CD14-positive monocyte (primary cell): ENCODE results near the gene MAPK8IP2. TPM values are rescaled to one million over a fixed set of nuclear protein-coding genes. Genes with fewer than 3 reads are reported as not detected.

Source experiments
- DNase-seq, 3 donors: peaks; one replicate each; pipeline ENCODE4 v3.0.0-alpha.2; 2011 to 2022
- H2AFZ ChIP-seq: 2 replicates; pipeline ENCODE4 v1.6.0; 2012; ENCODE audit warnings: mild to moderate bottlenecking, low read depth, low read length, inconsistent platforms; ENCODE audit not compliant: insufficient read depth, poor library complexity, severe bottlenecking
- H3K27ac ChIP-seq, 2 donors: 1 replicate in 1 of 2; 2 replicates in 1 of 2; pipeline ENCODE4 v1.5.1; 2012 to 2013; ENCODE audit warnings: low read length in 2 of 2, control low read depth in 1 of 2, inconsistent platforms in 1 of 2, low read depth in 1 of 2, mild to moderate bottlenecking in 1 of 2
- H3K27me3 ChIP-seq, 2 donors: one replicate each; pipeline versions ENCODE4 v1.6.0 to v1.6.1; 2011 to 2013; ENCODE audit warnings: low read length in 2 of 2; ENCODE audit not compliant: control insufficient read depth in 2 of 2, insufficient read depth in 2 of 2
- H3K36me3 ChIP-seq, 2 donors: replicated peaks in 1 of 2; 1 replicate in 1 of 2; 2 replicates in 1 of 2; pipeline versions ENCODE4 v1.5.1 to v1.6.1; 2012 to 2013; ENCODE audit warnings: low read length in 2 of 2, control low read depth in 1 of 2, inconsistent platforms in 1 of 2, mild to moderate bottlenecking in 1 of 2; ENCODE audit not compliant: insufficient read depth in 2 of 2, control insufficient read depth in 1 of 2
- H3K4me1 ChIP-seq, 2 donors: 1 replicate in 1 of 2; 2 replicates in 1 of 2; pipeline versions ENCODE4 v1.5.1 to v1.6.1; 2012 to 2013; ENCODE audit warnings: low read length in 2 of 2, control low read depth in 1 of 2, inconsistent platforms in 1 of 2, mild to moderate bottlenecking in 1 of 2, moderate library complexity in 1 of 2; ENCODE audit not compliant: insufficient read depth in 2 of 2, control insufficient read depth in 1 of 2
- H3K4me2 ChIP-seq: replicated peaks from 2 replicates; pipeline ENCODE3; 2012; ENCODE audit warnings: low read length, moderate library complexity, mild to moderate bottlenecking; ENCODE audit not compliant: poor library complexity, severe bottlenecking; ENCODE audit errors: extremely low read depth
- H3K4me3 ChIP-seq, 3 experiments: fragments of 200-600 bp in 1 of 3; sonication (generic) in 1 of 3; replicated peaks in 1 of 3; 1 replicate in 2 of 3; 2 replicates in 1 of 3; pipeline ENCODE4 v1.5.1; 2011 to 2013; ENCODE audit warnings: low read length in 3 of 3, mild to moderate bottlenecking in 3 of 3, control low read depth in 2 of 3, low read depth in 2 of 3, inconsistent platforms in 1 of 3, moderate library complexity in 1 of 3
- H3K79me2 ChIP-seq: 2 replicates; pipeline ENCODE4 v1.6.0; 2012; ENCODE audit warnings: mild to moderate bottlenecking, control low read depth, inconsistent platforms, low read length, moderate library complexity; ENCODE audit not compliant: insufficient read depth
- H3K9ac ChIP-seq: 2 replicates; pipeline ENCODE4 v1.6.0; 2017; ENCODE audit warnings: low read length, mild to moderate bottlenecking; ENCODE audit not compliant: insufficient read depth, poor library complexity, severe bottlenecking
- H3K9me3 ChIP-seq, 2 donors: replicated peaks in 1 of 2; 1 replicate in 1 of 2; 2 replicates in 1 of 2; pipeline versions ENCODE4 v1.5.1 to v1.6.1; 2012 to 2013; ENCODE audit warnings: low read length in 2 of 2, control low read depth in 1 of 2; ENCODE audit not compliant: control insufficient read depth in 1 of 2, insufficient read depth in 1 of 2
- H4K20me1 ChIP-seq: 2 replicates; pipeline ENCODE4 v1.6.0; 2012; ENCODE audit warnings: mild to moderate bottlenecking, low read length, control low read depth, moderate library complexity; ENCODE audit not compliant: insufficient read depth
- H3K27ac Mint-ChIP-seq, 7 donors: one replicate each; pipeline ENCODE4 v1.8.0; 2020; ENCODE audit warnings: mild to moderate bottlenecking in 7 of 7, mixed read lengths in 7 of 7, moderate library complexity in 6 of 7, inconsistent platforms in 2 of 7
- H3K27me3 Mint-ChIP-seq, 3 donors: one replicate each; pipeline ENCODE4 v1.8.0; 2021 to 2022; ENCODE audit warnings: low read depth in 3 of 3, mild to moderate bottlenecking in 3 of 3, mixed read lengths in 3 of 3, moderate library complexity in 3 of 3, inconsistent platforms in 1 of 3
- H3K36me3 Mint-ChIP-seq, 2 donors: one replicate each; pipeline ENCODE4 v1.8.0; 2020; ENCODE audit warnings: mixed read lengths in 2 of 2, inconsistent platforms in 1 of 2, mild to moderate bottlenecking in 1 of 2
- H3K4me1 Mint-ChIP-seq: one replicate; pipeline ENCODE4 v1.8.0; 2020; ENCODE audit warnings: mild to moderate bottlenecking, mixed read lengths
- H3K4me3 Mint-ChIP-seq, 2 donors: one replicate each; pipeline ENCODE4 v1.8.0; 2020; ENCODE audit warnings: mild to moderate bottlenecking in 2 of 2, mixed read lengths in 2 of 2, moderate library complexity in 1 of 2
- H3K9me3 Mint-ChIP-seq, 7 donors: one replicate each; pipeline ENCODE4 v1.8.0; 2020 to 2022; ENCODE audit warnings: mixed read lengths in 7 of 7, mild to moderate bottlenecking in 6 of 7, moderate library complexity in 6 of 7, inconsistent platforms in 2 of 7
- CTCF ChIP-seq: fragments of 200-600 bp; IDR thresholded peaks from one replicate; pipeline ENCODE4 v1.8.0; 2022; ENCODE audit warnings: antibody characterized with exemption, mild to moderate bottlenecking
- WGBS: methylation state at CpG from one replicate; pipeline ENCODE4 v1.1.5; 2013; ENCODE audit warnings: missing lambda C conversion rate; ENCODE audit not compliant: insufficient coverage; 5-methylcytosine and 5-hydroxymethylcytosine counted together
- intact Hi-C, 2 donors: fragments of 100-400 bp; cut with micrococcal nuclease; formaldehyde crosslinking; loops; one replicate each; pipeline versions ENCODE4 v1.15.0 to v1.15.1; 2023
- polyA plus RNA-seq, 3 donors: library from polyadenylated mRNA; depleted of rRNA in 1 of 3; unstranded in 2 of 3; stranded (reverse) in 1 of 3; fragments of 300-500 nt in 2 of 3; fragments of >200 nt in 1 of 3; fragmentation: Illumina TruSeq in 2 of 3; gene quantifications; 1 replicate in 2 of 3; 2 replicates in 1 of 3; pipeline ENCODE4 v1.2.3, GENCODE V29; 2012 to 2021

The MAPK8IP2 gene
- polyA plus RNA-seq, 3 donors: 0.17 TPM; not detected in 2

GRCh38 chr22:50576070-50576469, 24.5 kb upstream of the MAPK8IP2 start:
- Histone ChIP-seq H3K9me3 (no peaks in the 10 kb centered on the region), H3K4me2 (no peak overlapping the region), H3K27ac (no peak overlapping the region), H3K79me2 (peaks cover 1% of the 10 kb centered on the region), H3K9ac (no peak overlapping the region), H2AFZ (no peak overlapping the region), H3K4me1 (peaks cover 11 to 22% of the 10 kb centered on the region in 2 donors), H4K20me1 (peaks cover 26% of the 10 kb centered on the region), H3K27me3 (no peaks in the 10 kb centered on the region), H3K36me3 (peaks cover 6 to 65% of the 10 kb centered on the region in 2 donors), H3K4me3 (no peak overlapping the region)
- H3K36me3 Mint-ChIP-seq: peaks cover 47 to 74% of the 10 kb centered on the region in 2 donors
- peaks cover 2 to 11% (median 8%) of the 10 kb centered on the region in 3 donors for H3K27me3 Mint-ChIP-seq
- peaks cover 23% of the 10 kb centered on the region for H3K4me1 Mint-ChIP-seq
- DNase-seq: peak in 1 of 3 donors; percentile 3
- H3K4me3 Mint-ChIP-seq: peak overlapping the region in 1 of 2 donors; percentile 13
- no peak for TF ChIP-seq CTCF
- 82% methylated on average over 4 of the region's 5 CpGs for WGBS
- H3K27ac Mint-ChIP-seq: peak overlapping the region in 1 of 7 donors; percentile 21
- H3K9me3 Mint-ChIP-seq: no peaks in the 10 kb centered on the region
- intact Hi-C loops: loop anchor here in 1 of 2 donors (5.0 kb wide), 1 partner anchor 64 kb away; no protein-coding TSS in a partner anchor

GRCh38 chr22:50576806-50577696, 23.5 kb upstream of the MAPK8IP2 start:
- Histone ChIP-seq H3K4me2 (no peak overlapping the region), H3K79me2 (peaks cover 11% of the 10 kb centered on the region), H3K27ac (no peak overlapping the region), H3K4me1 (peaks cover 20 to 32% of the 10 kb centered on the region in 2 donors), H3K27me3 (no peaks in the 10 kb centered on the region), H3K9me3 (no peaks in the 10 kb centered on the region), H2AFZ (no peak overlapping the region), H3K4me3 (no peak overlapping the region), H4K20me1 (peaks cover 36% of the 10 kb centered on the region), H3K36me3 (peaks cover 0 to 58% of the 10 kb centered on the region in 2 donors), H3K9ac (no peak overlapping the region)
- H3K4me1 Mint-ChIP-seq: peaks cover 32% of the 10 kb centered on the region
- 71% methylated on average over 15 of the region's 18 CpGs for WGBS
- no peak for TF ChIP-seq CTCF
- H3K4me3 Mint-ChIP-seq: peak overlapping the region; percentile 4 to 21
- intact Hi-C loops: loop anchor here in 1 of 2 donors (5.0 kb wide), 1 partner anchor 65 kb away; no protein-coding TSS in a partner anchor
- H3K27me3 Mint-ChIP-seq: peaks cover 2 to 11% (median 8%) of the 10 kb centered on the region in 3 donors
- peak in 1 of 3 donors; percentile 3 for DNase-seq
- H3K9me3 Mint-ChIP-seq: no peaks in the 10 kb centered on the region
- H3K27ac Mint-ChIP-seq: peak overlapping the region in 2 of 7 donors; percentile 40 to 53
- H3K36me3 Mint-ChIP-seq: peaks cover 45 to 69% of the 10 kb centered on the region in 2 donors
